ENCODE data around the gene LRRC75A.

DNA sequence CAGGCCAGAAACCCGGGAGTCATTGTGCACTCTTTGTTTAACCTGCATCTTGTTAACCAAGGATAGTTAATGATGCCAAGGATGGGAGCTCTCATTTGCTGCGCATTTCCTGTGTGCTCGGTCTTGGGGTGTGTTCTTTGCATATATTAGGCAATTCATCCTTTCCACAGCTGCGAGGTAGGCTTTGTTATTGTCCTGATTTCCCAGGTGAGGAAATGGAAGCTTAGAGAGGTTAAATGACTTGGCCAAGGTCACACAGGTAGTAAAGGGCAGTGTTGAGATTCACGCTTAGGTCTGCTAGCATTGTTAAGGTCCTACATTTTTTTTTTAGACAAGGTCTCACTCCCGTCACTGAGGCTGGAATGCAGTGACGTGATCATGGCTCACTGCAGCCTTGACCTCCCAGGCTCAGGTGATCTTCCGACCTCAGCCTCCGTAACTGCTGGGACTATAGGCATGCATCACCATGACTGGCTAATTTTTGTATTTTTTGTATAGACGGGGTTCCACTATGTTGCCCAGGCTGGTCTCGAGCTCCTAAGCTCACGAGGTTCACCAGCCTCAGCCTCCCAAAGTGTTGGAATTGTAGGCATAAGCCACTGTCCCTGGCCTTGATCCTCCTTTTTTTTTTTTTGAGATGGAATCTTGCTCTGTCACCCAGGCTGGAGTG lies 5.0 kb upstream of the LRRC75A start:
- TF ChIP-seq, protein P1, sequence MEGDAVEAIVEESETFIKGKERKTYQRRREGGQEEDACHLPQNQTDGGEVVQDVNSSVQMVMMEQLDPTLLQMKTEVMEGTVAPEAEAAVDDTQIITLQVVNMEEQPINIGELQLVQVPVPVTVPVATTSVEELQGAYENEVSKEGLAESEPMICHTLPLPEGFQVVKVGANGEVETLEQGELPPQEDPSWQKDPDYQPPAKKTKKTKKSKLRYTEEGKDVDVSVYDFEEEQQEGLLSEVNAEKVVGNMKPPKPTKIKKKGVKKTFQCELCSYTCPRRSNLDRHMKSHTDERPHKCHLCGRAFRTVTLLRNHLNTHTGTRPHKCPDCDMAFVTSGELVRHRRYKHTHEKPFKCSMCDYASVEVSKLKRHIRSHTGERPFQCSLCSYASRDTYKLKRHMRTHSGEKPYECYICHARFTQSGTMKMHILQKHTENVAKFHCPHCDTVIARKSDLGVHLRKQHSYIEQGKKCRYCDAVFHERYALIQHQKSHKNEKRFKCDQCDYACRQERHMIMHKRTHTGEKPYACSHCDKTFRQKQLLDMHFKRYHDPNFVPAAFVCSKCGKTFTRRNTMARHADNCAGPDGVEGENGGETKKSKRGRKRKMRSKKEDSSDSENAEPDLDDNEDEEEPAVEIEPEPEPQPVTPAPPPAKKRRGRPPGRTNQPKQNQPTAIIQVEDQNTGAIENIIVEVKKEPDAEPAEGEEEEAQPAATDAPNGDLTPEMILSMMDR (IDR thresholded peaks at IDR 0.05), result no peak
- no peak for TF ChIP-seq POLR2A (IDR thresholded peaks at IDR 0.05)
